Measurements from ENCODE around the gene CHRM5.

Gene CHRM5

GRCh38 chr15:34111488-34111887 is 143.2 kb downstream of the CHRM5 start:
- DNase-seq (ENCODE audit: extremely low read depth, low read depth), result no peak
- TF ChIP-seq, protein P1, sequence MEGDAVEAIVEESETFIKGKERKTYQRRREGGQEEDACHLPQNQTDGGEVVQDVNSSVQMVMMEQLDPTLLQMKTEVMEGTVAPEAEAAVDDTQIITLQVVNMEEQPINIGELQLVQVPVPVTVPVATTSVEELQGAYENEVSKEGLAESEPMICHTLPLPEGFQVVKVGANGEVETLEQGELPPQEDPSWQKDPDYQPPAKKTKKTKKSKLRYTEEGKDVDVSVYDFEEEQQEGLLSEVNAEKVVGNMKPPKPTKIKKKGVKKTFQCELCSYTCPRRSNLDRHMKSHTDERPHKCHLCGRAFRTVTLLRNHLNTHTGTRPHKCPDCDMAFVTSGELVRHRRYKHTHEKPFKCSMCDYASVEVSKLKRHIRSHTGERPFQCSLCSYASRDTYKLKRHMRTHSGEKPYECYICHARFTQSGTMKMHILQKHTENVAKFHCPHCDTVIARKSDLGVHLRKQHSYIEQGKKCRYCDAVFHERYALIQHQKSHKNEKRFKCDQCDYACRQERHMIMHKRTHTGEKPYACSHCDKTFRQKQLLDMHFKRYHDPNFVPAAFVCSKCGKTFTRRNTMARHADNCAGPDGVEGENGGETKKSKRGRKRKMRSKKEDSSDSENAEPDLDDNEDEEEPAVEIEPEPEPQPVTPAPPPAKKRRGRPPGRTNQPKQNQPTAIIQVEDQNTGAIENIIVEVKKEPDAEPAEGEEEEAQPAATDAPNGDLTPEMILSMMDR (IDR thresholded peaks at IDR 0.05; ENCODE audit: low read depth, low read length), result no peak

DNA sequence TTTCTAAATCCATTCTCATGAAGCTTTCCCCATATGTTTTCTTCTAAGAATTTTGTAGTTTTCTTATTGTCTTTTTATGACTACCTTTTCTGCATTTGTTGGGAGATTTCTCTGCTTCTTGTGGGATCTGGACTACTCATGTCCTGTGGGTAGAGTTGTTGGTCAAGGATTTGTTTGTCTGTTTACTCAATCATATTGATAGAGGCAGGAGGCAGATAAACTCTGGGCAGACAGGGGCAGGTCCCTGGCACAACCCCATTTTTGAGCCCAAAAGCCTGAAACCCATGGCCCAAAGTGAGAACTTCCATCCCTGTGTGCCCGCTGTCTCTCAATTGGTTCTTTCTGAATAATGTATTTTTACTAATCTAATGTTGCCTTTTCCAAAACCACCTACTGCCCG is 145.9 kb downstream of the CHRM5 start:
- DNase-seq (ENCODE audit: extremely low read depth, low read depth), result no peak
- TF ChIP-seq, protein P1 (IDR thresholded peaks at IDR 0.05; ENCODE audit: low read depth, low read length), result no peak

GRCh38 chr15:34114739-34115138 is 146.4 kb downstream of the CHRM5 start:
- no peak for DNase-seq (ENCODE audit: extremely low read depth, low read depth)
- TF ChIP-seq, protein P1 (IDR thresholded peaks at IDR 0.05; ENCODE audit: low read depth, low read length), result no peak

DNA sequence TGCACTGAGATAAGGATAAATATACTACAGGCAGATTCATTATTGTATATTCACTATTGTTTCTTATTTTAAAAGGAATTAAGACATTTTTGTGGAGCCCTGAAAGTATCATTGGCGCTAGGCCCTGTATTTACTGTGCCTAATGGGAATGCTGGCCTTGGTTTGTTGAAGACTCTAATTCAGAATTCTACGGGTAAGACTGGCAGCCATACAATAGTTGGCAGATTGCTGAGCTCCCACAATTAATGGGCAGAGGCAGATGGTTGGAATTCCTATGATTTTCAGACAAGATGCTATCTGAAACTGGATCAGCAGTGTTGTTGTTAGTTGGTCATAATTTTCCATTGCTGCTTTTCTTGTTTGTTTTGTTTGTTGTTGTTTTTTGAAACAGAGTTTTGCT is 148.3 kb downstream of the CHRM5 start:
- TF ChIP-seq, protein P1 (IDR thresholded peaks at IDR 0.05; ENCODE audit: low read depth, low read length), result no peak
- no peak for DNase-seq (ENCODE audit: extremely low read depth, low read depth)

All from AG09319 (cell line).